ENCODE data around the gene KIAA1191. TPM values are rescaled to one million over a fixed set of nuclear protein-coding genes. Genes with fewer than 3 reads are reported as not detected.

The KIAA1191 gene
- total RNA-seq, 1 experiment from 2014 or later: 128 TPM

- H2BK20ac ChIP-seq (ENCODE audit: low read depth, low read length, poor library complexity, severe bottlenecking): no peak overlapping the region
- H2BK12ac ChIP-seq (ENCODE audit: insufficient read length, low read depth, low read length): no peak overlapping the region
- no peak overlapping the region for H2AFZ ChIP-seq (ENCODE audit: low read length)
- DNase-seq: no peak
- H3K23me2 ChIP-seq (ENCODE audit: insufficient read length, low read depth, low read length, poor library complexity, severe bottlenecking): no peaks in the 10 kb centered on the region
- H4K8ac ChIP-seq (replicated peaks; ENCODE audit: insufficient read length, low read depth, low read length): no peak overlapping the region
- no peak overlapping the region for H2BK15ac ChIP-seq (ENCODE audit: low read depth, low read length)
- TF ChIP-seq CTCF (conservative IDR thresholded peaks at IDR 0.05): no peak
- H3K56ac ChIP-seq (ENCODE audit: insufficient read length, low read depth, low read length): no peak overlapping the region
- no peak overlapping the region for H3K4ac ChIP-seq (ENCODE audit: low read depth, low read length)
- H3K79me1 ChIP-seq (ENCODE audit: insufficient read depth, low read depth, low read length, poor library complexity, severe bottlenecking): no peaks in the 10 kb centered on the region
- no peaks in the 10 kb centered on the region for H3K79me2 ChIP-seq (ENCODE audit: insufficient read depth, low read length)
- no peaks in the 10 kb centered on the region for H3K4me1 ChIP-seq (ENCODE audit: insufficient read depth, low read length)
- H3K27ac Mint-ChIP-seq: no peak overlapping the region
- peaks cover 2% of the 10 kb centered on the region; the same call in 1 of the 2 replicates for H3K27me3 Mint-ChIP-seq (ENCODE audit: low read depth)
- no peak overlapping the region for H3T11ph ChIP-seq (ENCODE audit: low read length)
- H3K4me1 Mint-ChIP-seq: peaks cover 3 to 5% of the 10 kb centered on the region in 2 experiments; a peak in 3 of 4 replicates
- no peak overlapping the region for H2BK5ac ChIP-seq (ENCODE audit: insufficient read length, low read length)
- no peak overlapping the region for H3K23ac ChIP-seq (ENCODE audit: insufficient read length, low read depth, low read length)
- H4K5ac ChIP-seq (ENCODE audit: insufficient read length, low read depth, low read length): no peak overlapping the region
- H3K9ac ChIP-seq (ENCODE audit: extremely low read depth, insufficient read length, low read length): no peak overlapping the region
- no peak overlapping the region for H3K14ac ChIP-seq (ENCODE audit: insufficient read depth, low read length)
- no peak overlapping the region for H2BK120ac ChIP-seq (ENCODE audit: low read depth, low read length, poor library complexity, severe bottlenecking)
- no peaks in the 10 kb centered on the region for H4K20me1 ChIP-seq (ENCODE audit: control insufficient read depth, insufficient read depth, insufficient read length)
- peak overlapping the region in 1 of 2 experiments; percentile 13; a peak in 2 of 5 replicates for H3K4me3 Mint-ChIP-seq
- no peaks in the 10 kb centered on the region for H3K9me3 Mint-ChIP-seq
- H2AK5ac ChIP-seq (ENCODE audit: insufficient read length, low read length): no peak overlapping the region
- no peaks in the 10 kb centered on the region for H3K9me3 ChIP-seq (ENCODE audit: control insufficient read depth, low read depth, low read length)
- H3K27me3 ChIP-seq (ENCODE audit: insufficient read depth, low read length): no peaks in the 10 kb centered on the region
- peaks cover 0 to 2% (median 0%) of the 10 kb centered on the region in 3 experiments; a peak in 1 of 7 replicates for H3K36me3 Mint-ChIP-seq (ENCODE audit: insufficient read depth in 1 of 3, low read depth in 3 of 3)
- H3K18ac ChIP-seq (ENCODE audit: insufficient read length, low read depth, low read length): no peak overlapping the region
- no peak overlapping the region for H3K4me2 ChIP-seq (ENCODE audit: insufficient read depth, insufficient read length, low read length)
- no CpG with 5 or more reads among the region's 18 CpGs for WGBS (ENCODE audit: extremely low coverage, insufficient read length, low lambda C conversion rate)
- no peak overlapping the region for H3K27ac ChIP-seq (ENCODE audit: insufficient read length, low read depth, low read length)
- no peak overlapping the region for H4K91ac ChIP-seq (ENCODE audit: insufficient read length, low read depth, low read length)
These were observed 36.3 kb upstream of the KIAA1191 start for GRCh38 chr5:176397736-176398420.

All from H9 (cell line).